Measurements from ENCODE around the gene ZDHHC17.
"Not testable (repeated sequence)": the region's sequence is repeated elsewhere in the genome, so short reads cannot be mapped to it uniquely, and the experiment has no call there.

ZDHHC17 gene

DNA sequence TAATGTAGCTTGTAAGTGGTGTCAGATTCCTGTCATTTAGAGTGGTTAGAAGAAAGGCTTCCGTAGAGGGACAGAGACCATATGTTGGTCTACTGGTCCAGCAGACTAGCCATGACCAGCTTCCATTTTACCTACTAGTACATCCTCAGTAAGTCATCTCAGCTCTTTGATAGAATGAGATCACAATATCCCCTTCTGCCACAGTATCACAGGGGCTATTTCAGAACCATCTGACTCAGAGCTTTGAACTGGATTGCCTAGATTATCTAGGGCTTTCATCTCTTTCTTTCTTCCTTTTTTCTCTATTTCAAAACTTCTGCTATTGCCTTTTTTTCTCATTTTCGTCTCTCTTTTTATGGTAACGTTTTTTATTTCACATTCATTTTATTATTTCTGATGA lies 4.7 kb downstream of the ZDHHC17 start:
- Histone ChIP-seq H3K36me3 (ENCODE audit: insufficient read depth, low read length) (no peaks in the 10 kb centered on the region), H3K4me1 (ENCODE audit: insufficient read depth, low read length, severe bottlenecking) (peaks cover 36% of the 10 kb centered on the region), H3K4me3 (ENCODE audit: low read depth, low read length, poor library complexity, severe bottlenecking) (no peak overlapping the region), H3K4me2 (ENCODE audit: low read length) (no peak overlapping the region), H3K79me2 (ENCODE audit: insufficient read depth, low read length) (peaks cover 82% of the 10 kb centered on the region), H4K20me1 (ENCODE audit: insufficient read depth, low read length) (no peaks in the 10 kb centered on the region), H3K9ac (ENCODE audit: low read length) (no peak overlapping the region), H3K27me3 (ENCODE audit: insufficient read depth, low read length) (no peaks in the 10 kb centered on the region), H3K9me3 (ENCODE audit: low read length) (no peaks in the 10 kb centered on the region), H3F3A (ENCODE audit: insufficient read depth, low read length) (no peaks in the 10 kb centered on the region), H3K27ac (ENCODE audit: low read depth, low read length, poor library complexity, severe bottlenecking) (no peak overlapping the region), H3K9me2 (ENCODE audit: low read depth, low read length) (no peaks in the 10 kb centered on the region), H2AFZ (ENCODE audit: low read length) (no peak overlapping the region)
- TF ChIP-seq EZH2 (IDR thresholded peaks at IDR 0.05; ENCODE audit: borderline replicate concordance, low read length), result no peak
- TF ChIP-seq, protein P1, sequence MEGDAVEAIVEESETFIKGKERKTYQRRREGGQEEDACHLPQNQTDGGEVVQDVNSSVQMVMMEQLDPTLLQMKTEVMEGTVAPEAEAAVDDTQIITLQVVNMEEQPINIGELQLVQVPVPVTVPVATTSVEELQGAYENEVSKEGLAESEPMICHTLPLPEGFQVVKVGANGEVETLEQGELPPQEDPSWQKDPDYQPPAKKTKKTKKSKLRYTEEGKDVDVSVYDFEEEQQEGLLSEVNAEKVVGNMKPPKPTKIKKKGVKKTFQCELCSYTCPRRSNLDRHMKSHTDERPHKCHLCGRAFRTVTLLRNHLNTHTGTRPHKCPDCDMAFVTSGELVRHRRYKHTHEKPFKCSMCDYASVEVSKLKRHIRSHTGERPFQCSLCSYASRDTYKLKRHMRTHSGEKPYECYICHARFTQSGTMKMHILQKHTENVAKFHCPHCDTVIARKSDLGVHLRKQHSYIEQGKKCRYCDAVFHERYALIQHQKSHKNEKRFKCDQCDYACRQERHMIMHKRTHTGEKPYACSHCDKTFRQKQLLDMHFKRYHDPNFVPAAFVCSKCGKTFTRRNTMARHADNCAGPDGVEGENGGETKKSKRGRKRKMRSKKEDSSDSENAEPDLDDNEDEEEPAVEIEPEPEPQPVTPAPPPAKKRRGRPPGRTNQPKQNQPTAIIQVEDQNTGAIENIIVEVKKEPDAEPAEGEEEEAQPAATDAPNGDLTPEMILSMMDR (IDR thresholded peaks at IDR 0.05; ENCODE audit: low read length), result no peak

DNA sequence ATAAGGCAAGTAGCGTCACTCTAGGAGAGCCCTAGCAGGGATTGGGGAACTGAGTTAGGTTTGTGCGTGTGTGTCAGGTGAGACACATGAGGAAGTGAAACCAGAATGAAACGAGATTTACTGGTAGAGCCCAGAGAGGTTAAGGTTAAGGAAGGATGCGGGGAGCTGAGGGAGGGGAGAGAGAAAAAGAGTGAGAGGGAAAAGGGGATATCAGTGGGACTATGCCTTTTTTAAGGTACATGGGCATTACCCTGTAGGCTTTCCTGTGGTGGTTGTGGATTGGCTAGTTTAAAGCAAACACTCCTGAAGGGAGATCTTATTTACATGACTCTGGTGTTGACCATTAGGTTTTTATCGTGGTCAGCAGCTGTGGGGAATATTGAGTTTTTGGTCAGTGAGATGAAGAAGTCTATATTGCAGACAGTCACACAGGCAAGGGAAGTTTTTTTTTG lies 13.9 kb downstream of the ZDHHC17 start:
- peak overlapping the region; percentile 30 for H3K27ac ChIP-seq (ENCODE audit: low read depth, low read length, poor library complexity, severe bottlenecking)
- TF ChIP-seq, protein P1 (IDR thresholded peaks at IDR 0.05; ENCODE audit: low read length), result no peak
- TF ChIP-seq EZH2 (IDR thresholded peaks at IDR 0.05; ENCODE audit: borderline replicate concordance, low read length), result no peak
- no peaks in the 10 kb centered on the region for H3K27me3 ChIP-seq (ENCODE audit: insufficient read depth, low read length)
- no peak overlapping the region for H3K9ac ChIP-seq (ENCODE audit: low read length)
- H3K4me3 ChIP-seq (ENCODE audit: low read depth, low read length, poor library complexity, severe bottlenecking), result peak overlapping the region; percentile 23
- H3K9me3 ChIP-seq (ENCODE audit: low read length), result peaks cover 17% of the 10 kb centered on the region
- H2AFZ ChIP-seq (ENCODE audit: low read length), result no peak overlapping the region
- peaks cover 21% of the 10 kb centered on the region for H3K4me1 ChIP-seq (ENCODE audit: insufficient read depth, low read length, severe bottlenecking)
- H3K9me2 ChIP-seq (ENCODE audit: low read depth, low read length), result no peaks in the 10 kb centered on the region
- H3K36me3 ChIP-seq (ENCODE audit: insufficient read depth, low read length), result peaks cover 12% of the 10 kb centered on the region; the same call in 1 of the 2 replicates
- H3K4me2 ChIP-seq (ENCODE audit: low read length), result peak overlapping the region; percentile 41
- H4K20me1 ChIP-seq (ENCODE audit: insufficient read depth, low read length), result no peaks in the 10 kb centered on the region
- H3F3A ChIP-seq (ENCODE audit: insufficient read depth, low read length), result no peaks in the 10 kb centered on the region
- H3K79me2 ChIP-seq (ENCODE audit: insufficient read depth, low read length), result peaks cover 81% of the 10 kb centered on the region

DNA sequence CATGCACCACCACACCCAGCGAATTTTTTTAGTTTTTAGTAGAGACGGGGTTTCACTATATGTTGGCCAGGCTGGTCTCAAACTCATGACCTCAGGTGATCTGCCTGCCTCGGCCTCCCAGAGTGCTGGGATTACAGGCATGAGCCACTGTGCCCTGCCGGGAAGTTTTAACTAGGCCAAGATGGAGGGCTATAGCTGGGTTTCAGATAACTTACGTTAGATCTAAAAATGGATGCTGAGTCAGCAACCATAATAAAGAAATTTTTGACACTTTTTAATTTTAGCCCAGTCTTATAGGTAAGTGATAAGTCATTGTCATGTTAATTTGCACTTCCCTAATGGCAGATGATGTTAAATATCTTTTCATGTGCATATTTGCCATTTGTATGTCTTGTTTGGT lies 14.4 kb downstream of the ZDHHC17 start:
- TF ChIP-seq, protein P1 (IDR thresholded peaks at IDR 0.05; ENCODE audit: low read length), result no peak
- TF ChIP-seq EZH2 (IDR thresholded peaks at IDR 0.05; ENCODE audit: borderline replicate concordance, low read length), result no peak

DNA sequence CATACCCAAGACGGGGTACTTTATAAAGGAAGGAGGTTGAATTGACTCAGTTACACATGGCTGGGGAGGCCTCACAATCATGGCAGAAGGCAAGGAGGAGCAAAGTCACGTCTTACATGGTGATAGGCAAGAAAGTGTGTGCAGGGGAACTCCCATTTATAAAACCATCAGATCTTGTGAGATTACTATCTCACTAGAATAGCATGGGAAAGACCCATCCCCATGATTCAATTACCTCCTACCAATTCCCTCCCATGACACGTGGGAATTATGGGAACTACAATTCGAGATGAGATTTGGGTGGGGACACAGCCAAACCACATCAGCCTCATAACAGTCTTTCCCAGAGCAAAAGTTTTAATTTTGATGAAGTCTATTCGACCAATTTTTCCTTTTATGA lies 15.4 kb downstream of the ZDHHC17 start:
- H2AFZ ChIP-seq (ENCODE audit: low read length); H3K27me3 ChIP-seq (ENCODE audit: insufficient read depth, low read length): not testable (repeated sequence)
- peaks cover 21% of the 10 kb centered on the region for H3K4me1 ChIP-seq (ENCODE audit: insufficient read depth, low read length, severe bottlenecking)

More for the DNA sequence above, 14.4 kb downstream of the ZDHHC17 start:
- H4K20me1 ChIP-seq (ENCODE audit: insufficient read depth, low read length), result no peaks in the 10 kb centered on the region
- H3K9me2 ChIP-seq (ENCODE audit: low read depth, low read length), result no peaks in the 10 kb centered on the region
- H3K27ac ChIP-seq (ENCODE audit: low read depth, low read length, poor library complexity, severe bottlenecking), result peak overlapping the region; percentile 30
- H2AFZ ChIP-seq (ENCODE audit: low read length), result no peak overlapping the region
- H3K9me3 ChIP-seq (ENCODE audit: low read length), result peaks cover 20% of the 10 kb centered on the region
- H3F3A ChIP-seq (ENCODE audit: insufficient read depth, low read length), result no peaks in the 10 kb centered on the region
- H3K4me3 ChIP-seq (ENCODE audit: low read depth, low read length, poor library complexity, severe bottlenecking), result no peak overlapping the region
- peaks cover 76% of the 10 kb centered on the region for H3K79me2 ChIP-seq (ENCODE audit: insufficient read depth, low read length)
- H3K27me3 ChIP-seq (ENCODE audit: insufficient read depth, low read length), result no peaks in the 10 kb centered on the region
- H3K36me3 ChIP-seq (ENCODE audit: insufficient read depth, low read length), result peaks cover 17% of the 10 kb centered on the region; the same call in 1 of the 2 replicates
- no peak overlapping the region for H3K9ac ChIP-seq (ENCODE audit: low read length)
- H3K4me2 ChIP-seq (ENCODE audit: low read length), result peak overlapping the region; percentile 41; the same call in 1 of the 2 replicates
- H3K4me1 ChIP-seq (ENCODE audit: insufficient read depth, low read length, severe bottlenecking), result peaks cover 21% of the 10 kb centered on the region

More for the DNA sequence above, 15.4 kb downstream of the ZDHHC17 start:
- not testable (repeated sequence) for H3F3A ChIP-seq (ENCODE audit: insufficient read depth, low read length); H3K9ac ChIP-seq (ENCODE audit: low read length); H4K20me1 ChIP-seq (ENCODE audit: insufficient read depth, low read length); H3K9me2 ChIP-seq (ENCODE audit: low read depth, low read length); H3K27ac ChIP-seq (ENCODE audit: low read depth, low read length, poor library complexity, severe bottlenecking); H3K4me2 ChIP-seq (ENCODE audit: low read length); H3K4me3 ChIP-seq (ENCODE audit: low read depth, low read length, poor library complexity, severe bottlenecking)
- H3K79me2 ChIP-seq (ENCODE audit: insufficient read depth, low read length), result peaks cover 70% of the 10 kb centered on the region
- H3K36me3 ChIP-seq (ENCODE audit: insufficient read depth, low read length), result peaks cover 18% of the 10 kb centered on the region; the same call in 1 of the 2 replicates
- H3K9me3 ChIP-seq (ENCODE audit: low read length), result peaks cover 22% of the 10 kb centered on the region
